Endothelial cell of umbilical vein (primary cell): ENCODE data around the gene CAMTA1. TPM values are rescaled to one million over a fixed set of nuclear protein-coding genes. Genes with fewer than 3 reads are reported as not detected.
A peak's percentile ranks its signal among the peaks of the same experiment; 100 is the strongest.

Experiments
- BruUV-seq: library from RNA; stranded (reverse); fragments of 400-500 nt; replicated peaks from 2 replicates; lab custom pipeline; 2021; lab: Mats Ljungman, UMichigan
- CTCF ChIA-PET: fragments of 300-600, 350-600 bp; sonication (Branson Sonifier 250); formaldehyde crosslinking; loops from one replicate; lab custom pipeline; 2021; ENCODE audit warnings: antibody characterized with exemption, inconsistent platforms; lab: Charles Lee
- POLR2A ChIA-PET: fragments of 300-600, 350-600 bp; sonication (Branson Sonifier 250); formaldehyde crosslinking; loops from one replicate; lab custom pipeline; 2021; ENCODE audit warnings: antibody characterized with exemption, inconsistent platforms; lab: Charles Lee
- DNase-seq: peaks from one replicate; pipeline ENCODE4 v3.0.0-alpha.2; 2011; ENCODE audit warnings: low read depth, low spot score
- FAIRE-seq: peaks from 2 replicates; lab custom pipeline; 2011; peaks lifted over from hg19 to GRCh38; lab: Jason Lieb, UNC
- H2AFZ ChIP-seq: 2 replicates; pipeline ENCODE4 v1.6.0; 2012; ENCODE audit warnings: low read depth, low read length, control low read depth, inconsistent platforms
- H3K27ac ChIP-seq: 2 replicates; pipeline ENCODE4 v1.5.1; 2011; ENCODE audit warnings: low read depth, mild to moderate bottlenecking, control low read depth, low read length, moderate library complexity; ENCODE audit not compliant: insufficient read depth
- H3K27me3 ChIP-seq, 2 experiments: 2 replicates each; pipeline versions ENCODE4 v1.6.0 to v1.6.1; 2011; ENCODE audit warnings: low read length in 2 of 2, mixed read lengths in 1 of 2; ENCODE audit not compliant: control insufficient read depth in 2 of 2, insufficient read depth in 2 of 2
- H3K36me3 ChIP-seq, 2 experiments: 2 replicates in 1 of 2; 3 replicates in 1 of 2; pipeline ENCODE4 v1.5.1; 2011; ENCODE audit warnings: low read length in 2 of 2, mild to moderate bottlenecking in 1 of 2, moderate library complexity in 1 of 2; ENCODE audit not compliant: control insufficient read depth in 2 of 2, insufficient read depth in 2 of 2; ENCODE audit errors: extremely low read depth in 1 of 2
- H3K4me1 ChIP-seq: 3 replicates; pipeline ENCODE4 v1.5.1; 2011; ENCODE audit warnings: mild to moderate bottlenecking, low read length; ENCODE audit not compliant: control insufficient read depth, insufficient read depth; ENCODE audit errors: extremely low read depth
- H3K4me2 ChIP-seq: 2 replicates; pipeline ENCODE4 v1.6.1; 2011; ENCODE audit warnings: low read length, control low read depth, mixed read lengths; ENCODE audit not compliant: insufficient read depth
- H3K4me3 ChIP-seq, 3 experiments: fragments of 200-600 bp in 1 of 3; sonication (generic), shearing (Covaris generic) in 1 of 3; replicated peaks in 1 of 3; 2 replicates each; pipeline ENCODE4 v1.5.1; 2011 to 2016; ENCODE audit warnings: control low read depth in 3 of 3, low read length in 3 of 3, mild to moderate bottlenecking in 2 of 3, inconsistent platforms in 1 of 3, low read depth in 1 of 3, moderate library complexity in 1 of 3; ENCODE audit not compliant: insufficient read depth in 1 of 3
- H3K79me2 ChIP-seq: 2 replicates; pipeline ENCODE4 v1.6.0; 2012; ENCODE audit warnings: low read length, inconsistent platforms; ENCODE audit not compliant: control insufficient read depth, insufficient read depth
- H3K9ac ChIP-seq: replicated peaks from 2 replicates; pipeline ENCODE3; 2011; ENCODE audit warnings: low read length, control low read depth; ENCODE audit not compliant: insufficient read depth; ENCODE audit errors: extremely low read depth
- H3K9me1 ChIP-seq: replicated peaks from 3 replicates; pipeline ENCODE4 v1.6.0; 2011; ENCODE audit warnings: mild to moderate bottlenecking, low read length; ENCODE audit not compliant: control insufficient read depth, insufficient read depth; ENCODE audit errors: extremely low read depth
- H3K9me3 ChIP-seq: replicated peaks from 2 replicates; pipeline ENCODE4 v1.5.1; 2012; ENCODE audit warnings: low read length, inconsistent platforms; ENCODE audit not compliant: control insufficient read depth, insufficient read depth
- H4K20me1 ChIP-seq: replicated peaks from 2 replicates; pipeline ENCODE3; 2011; ENCODE audit warnings: mild to moderate bottlenecking, low read length; ENCODE audit not compliant: control insufficient read depth, insufficient read depth; ENCODE audit errors: extremely low read depth
- EZH2 ChIP-seq: IDR thresholded peaks from 2 replicates; pipeline ENCODE4 v1.6.1; 2012; ENCODE audit warnings: borderline replicate concordance, low read depth, mild to moderate bottlenecking, moderate library complexity, low read length, inconsistent platforms; ENCODE audit not compliant: severe bottlenecking
- FOS ChIP-seq: IDR thresholded peaks from 2 replicates; pipeline ENCODE4 v1.6.1; 2011; ENCODE audit warnings: mild to moderate bottlenecking, low read length, moderate library complexity, borderline replicate concordance; ENCODE audit not compliant: insufficient read depth
- GATA2 ChIP-seq: IDR thresholded peaks from 2 replicates; pipeline ENCODE4 v1.7.0; 2011; ENCODE audit warnings: low read depth, mild to moderate bottlenecking, moderate library complexity, mixed read lengths, low read length; ENCODE audit not compliant: insufficient read length, insufficient read depth
- JUN ChIP-seq: IDR thresholded peaks from 2 replicates; pipeline ENCODE4 v1.6.1; 2011; ENCODE audit warnings: borderline replicate concordance, low read depth; ENCODE audit not compliant: insufficient read length, insufficient read depth
- MAX ChIP-seq: IDR thresholded peaks from 2 replicates; pipeline ENCODE4 v1.6.1; 2011; ENCODE audit not compliant: insufficient read depth, insufficient read length
- MYC ChIP-seq: IDR thresholded peaks from one replicate; pipeline ENCODE4 v1.6.1; 2011; ENCODE audit warnings: mild to moderate bottlenecking, low read depth, low read length
- POLR2A ChIP-seq: IDR thresholded peaks from 2 replicates; pipeline ENCODE4 v1.6.1; 2012; ENCODE audit warnings: low read depth, mild to moderate bottlenecking, control low read depth, low read length
- POLR2AphosphoS5 ChIP-seq: IDR thresholded peaks from 2 replicates; pipeline ENCODE4 v1.6.1; 2012; ENCODE audit warnings: low read depth, mild to moderate bottlenecking, control low read depth, low read length, moderate library complexity; ENCODE audit not compliant: insufficient read depth
- dilution Hi-C: fragments of 300-500 bp; cut with MboI; formaldehyde crosslinking; loops from one replicate; pipeline ENCODE4 v1.15.0; 2019; ENCODE audit warnings: low sequenced_read_pairs; ENCODE audit not compliant: extremely low pct_ligation_motif_present
- intact Hi-C: fragments of 100-400 bp; cut with micrococcal nuclease; formaldehyde crosslinking; loops from one replicate; pipeline ENCODE4 v1.10.0; 2022
- polyA plus RNA-seq, 4 experiments: library from polyadenylated mRNA; depleted of rRNA in 3 of 4; stranded (reverse) in 3 of 4; unstranded in 1 of 4; fragments of >200 nt; gene quantifications; 2 replicates each; pipeline versions ENCODE4 v1.2.1 to v1.2.3, GENCODE V29; 2011 to 2012; ENCODE audit warnings: missing spikeins in 1 of 4
- total RNA-seq: library from RNA; stranded (reverse); gene quantifications from 2 replicates; pipeline ENCODE4 v1.2.3, GENCODE V29; 2021
- TF ChIP-seq, protein P1 (sequence below), 2 donors: IDR thresholded peaks; 1 replicate in 1 of 2; 2 replicates in 1 of 2; pipeline ENCODE4 v1.5.1; 2011; ENCODE audit warnings: low read length in 2 of 2, mild to moderate bottlenecking in 2 of 2, moderate library complexity in 2 of 2, control low read depth in 1 of 2, inconsistent platforms in 1 of 2, low read depth in 1 of 2; ENCODE audit not compliant: insufficient read depth in 1 of 2; ENCODE audit errors: extremely low read depth in 1 of 2

CAMTA1 gene
- total and polyA plus RNA-seq, 2 donors (not counting 3 experiments of a cell fraction or from before 2014, with no cell fraction given) = 50.8 to 92.7 TPM

- H3K4me3 ChIP-seq = no peak overlapping the region
- no peaks in the 10 kb centered on the region for H4K20me1 ChIP-seq
- no peaks in the 10 kb centered on the region for H3K36me3 ChIP-seq
- intact Hi-C loops (no loop called here), dilution Hi-C loops (no loop called here)
- no peaks in the 10 kb centered on the region for H3K79me2 ChIP-seq
- no peaks in the 10 kb centered on the region for H3K4me1 ChIP-seq
- H3K27ac ChIP-seq = no peak overlapping the region
- FAIRE-seq = no peak
- CTCF ChIA-PET = interaction anchor here (1.1 to 1.8 kb wide), 3 partner anchors 20 to 531 kb away, joined by 3 to 11 read pairs (median 3); no protein-coding TSS in a partner anchor
- no TSS peak for BruUV-seq
- no peak for DNase-seq
- no peaks in the 10 kb centered on the region for H3K9me3 ChIP-seq
- no peak overlapping the region for H3K9ac ChIP-seq
- POLR2A ChIA-PET = no interaction called here
- no peak overlapping the region for H2AFZ ChIP-seq
- H3K4me2 ChIP-seq = no peak overlapping the region
- no peaks in the 10 kb centered on the region for H3K27me3 ChIP-seq
- TF ChIP-seq JUN (no peak), FOS (no peak), GATA2 (no peak), EZH2 (no peak)
- H3K9me1 ChIP-seq = no peaks in the 10 kb centered on the region
Observed at GRCh38 chr1:7573481-7573880, 788.2 kb downstream of the CAMTA1 start.

- TF ChIP-seq, protein P1, sequence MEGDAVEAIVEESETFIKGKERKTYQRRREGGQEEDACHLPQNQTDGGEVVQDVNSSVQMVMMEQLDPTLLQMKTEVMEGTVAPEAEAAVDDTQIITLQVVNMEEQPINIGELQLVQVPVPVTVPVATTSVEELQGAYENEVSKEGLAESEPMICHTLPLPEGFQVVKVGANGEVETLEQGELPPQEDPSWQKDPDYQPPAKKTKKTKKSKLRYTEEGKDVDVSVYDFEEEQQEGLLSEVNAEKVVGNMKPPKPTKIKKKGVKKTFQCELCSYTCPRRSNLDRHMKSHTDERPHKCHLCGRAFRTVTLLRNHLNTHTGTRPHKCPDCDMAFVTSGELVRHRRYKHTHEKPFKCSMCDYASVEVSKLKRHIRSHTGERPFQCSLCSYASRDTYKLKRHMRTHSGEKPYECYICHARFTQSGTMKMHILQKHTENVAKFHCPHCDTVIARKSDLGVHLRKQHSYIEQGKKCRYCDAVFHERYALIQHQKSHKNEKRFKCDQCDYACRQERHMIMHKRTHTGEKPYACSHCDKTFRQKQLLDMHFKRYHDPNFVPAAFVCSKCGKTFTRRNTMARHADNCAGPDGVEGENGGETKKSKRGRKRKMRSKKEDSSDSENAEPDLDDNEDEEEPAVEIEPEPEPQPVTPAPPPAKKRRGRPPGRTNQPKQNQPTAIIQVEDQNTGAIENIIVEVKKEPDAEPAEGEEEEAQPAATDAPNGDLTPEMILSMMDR (IDR thresholded peaks at IDR 0.05; ENCODE audit: extremely low read depth in 1 of 2, insufficient read depth in 1 of 2, low read depth in 1 of 2, low read length in 2 of 2) = no peak
- no peak for TF ChIP-seq POLR2A
- TF ChIP-seq GATA2 = no peak
- no peak for TF ChIP-seq FOS
- no peak for TF ChIP-seq POLR2AphosphoS5
- TF ChIP-seq MYC = no peak
- no peak for TF ChIP-seq JUN
- no peak for TF ChIP-seq MAX
- no peak for TF ChIP-seq EZH2
- dilution Hi-C loops = no loop called here
- BruUV-seq = no TSS peak
- Histone ChIP-seq H3K27ac (no peak overlapping the region), H4K20me1 (no peaks in the 10 kb centered on the region), H2AFZ (no peak overlapping the region), H3K79me2 (no peaks in the 10 kb centered on the region), H3K27me3 (no peaks in the 10 kb centered on the region), H3K4me3 (no peak overlapping the region), H3K9me3 (no peaks in the 10 kb centered on the region), H3K4me2 (no peak overlapping the region), H3K9me1 (no peaks in the 10 kb centered on the region), H3K9ac (no peak overlapping the region), H3K36me3 (no peaks in the 10 kb centered on the region), H3K4me1 (no peaks in the 10 kb centered on the region)
- CTCF ChIA-PET = interaction anchor here (0.8 to 1.8 kb wide), 8 partner anchors 13 to 855 kb away, joined by 3 to 11 read pairs (median 4); no protein-coding TSS in a partner anchor
- intact Hi-C loops = no loop called here
- POLR2A ChIA-PET = no interaction called here
- FAIRE-seq (no peak), DNase-seq (peak; percentile 56)
Observed at GRCh38 chr1:7574121-7575040, 789.1 kb downstream of the CAMTA1 start.
